ENCODE data around the gene PLEKHA5.

DNA sequence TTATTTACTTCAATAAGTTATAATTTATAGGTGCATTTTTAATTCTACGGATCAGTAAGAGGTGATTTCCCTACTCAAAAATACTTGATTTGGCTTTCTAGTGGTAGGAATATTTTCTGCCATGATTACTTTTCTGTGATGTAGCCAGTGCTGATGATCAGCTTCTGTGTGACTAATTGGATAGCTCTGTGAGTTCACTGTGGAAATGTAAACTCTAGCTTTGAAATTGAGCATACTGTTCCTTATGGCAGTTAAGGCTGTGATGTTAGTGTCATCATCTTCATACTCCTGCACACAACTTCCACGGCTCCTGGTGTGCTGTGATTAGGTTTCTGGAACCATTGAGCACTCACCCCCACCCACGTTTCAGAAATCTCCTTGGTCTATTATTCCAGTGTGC, 48.2 kb downstream of the PLEKHA5 start:
- TF ChIP-seq POLR2A (IDR thresholded peaks at IDR 0.05) (no peak), POLR2AphosphoS5 (IDR thresholded peaks at IDR 0.05) (no peak), EP300 (IDR thresholded peaks at IDR 0.05) (no peak)
- TF ChIP-seq, protein P1, sequence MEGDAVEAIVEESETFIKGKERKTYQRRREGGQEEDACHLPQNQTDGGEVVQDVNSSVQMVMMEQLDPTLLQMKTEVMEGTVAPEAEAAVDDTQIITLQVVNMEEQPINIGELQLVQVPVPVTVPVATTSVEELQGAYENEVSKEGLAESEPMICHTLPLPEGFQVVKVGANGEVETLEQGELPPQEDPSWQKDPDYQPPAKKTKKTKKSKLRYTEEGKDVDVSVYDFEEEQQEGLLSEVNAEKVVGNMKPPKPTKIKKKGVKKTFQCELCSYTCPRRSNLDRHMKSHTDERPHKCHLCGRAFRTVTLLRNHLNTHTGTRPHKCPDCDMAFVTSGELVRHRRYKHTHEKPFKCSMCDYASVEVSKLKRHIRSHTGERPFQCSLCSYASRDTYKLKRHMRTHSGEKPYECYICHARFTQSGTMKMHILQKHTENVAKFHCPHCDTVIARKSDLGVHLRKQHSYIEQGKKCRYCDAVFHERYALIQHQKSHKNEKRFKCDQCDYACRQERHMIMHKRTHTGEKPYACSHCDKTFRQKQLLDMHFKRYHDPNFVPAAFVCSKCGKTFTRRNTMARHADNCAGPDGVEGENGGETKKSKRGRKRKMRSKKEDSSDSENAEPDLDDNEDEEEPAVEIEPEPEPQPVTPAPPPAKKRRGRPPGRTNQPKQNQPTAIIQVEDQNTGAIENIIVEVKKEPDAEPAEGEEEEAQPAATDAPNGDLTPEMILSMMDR (IDR thresholded peaks at IDR 0.05): no peak
